GM12878 (cell line): ENCODE measurements around the gene ATP6V1A. TPM values are rescaled to one million over a fixed set of nuclear protein-coding genes. Genes with fewer than 3 reads are reported as not detected.
"Not testable (repeated sequence)": the region's sequence is repeated elsewhere in the genome, so short reads cannot be mapped to it uniquely, and the experiment has no call there.

ENCODE experiments used
- ATAC-seq: fragments of 200-7000 bp; cut with Tn5 transposase; 3 replicates; pipeline ENCODE4 v1.9.1; 2020; ENCODE audit warnings: mild to moderate bottlenecking, moderate library complexity
- BruUV-seq: library from RNA; stranded (reverse); fragments of 400-500 nt; replicated peaks from 2 replicates; lab custom pipeline; 2021; lab: Mats Ljungman, UMichigan
- CTCF ChIA-PET: fragments of 300-600 bp; sonication (Branson Sonifier 250); formaldehyde crosslinking; extraction: SDS; loops from one replicate; lab custom pipeline; 2021; ENCODE audit warnings: inconsistent platforms; lab: Yijun Ruan, JAX
- POLR2A ChIA-PET: fragments of 350-600 bp; formaldehyde crosslinking; extraction: SDS; loops from one replicate; lab custom pipeline; 2021; ENCODE audit warnings: inconsistent platforms; lab: Charles Lee
- RAD21 ChIA-PET: fragments of 300-600 bp; sonication (Branson Sonifier 250); formaldehyde crosslinking; loops from one replicate; lab custom pipeline; 2023; ENCODE audit warnings: antibody characterized with exemption; ENCODE audit not compliant: unreplicated experiment; lab: Charles Lee
- SMC1A ChIA-PET: fragments of 300-600 bp; sonication (Branson Sonifier 250); formaldehyde crosslinking; loops from one replicate; lab custom pipeline; 2023; ENCODE audit not compliant: unreplicated experiment, uncharacterized antibody; lab: Charles Lee
- DNase-seq: peaks from one replicate; pipeline ENCODE4 v3.0.0-alpha.2; 2011; ENCODE audit warnings: low read depth, low spot score
- FAIRE-seq: peaks from 3 replicates; lab custom pipeline; 2011; peaks lifted over from hg19 to GRCh38; lab: Jason Lieb, UNC
- H2AFZ ChIP-seq: 2 replicates; pipeline ENCODE4 v1.6.0; 2011; ENCODE audit warnings: low read depth, low read length, control low read depth; ENCODE audit not compliant: control insufficient read depth
- H3K27ac ChIP-seq: 2 replicates; pipeline ENCODE4 v1.5.1; 2011; ENCODE audit warnings: control low read depth; ENCODE audit not compliant: control insufficient read depth, insufficient read depth
- H3K27me3 ChIP-seq, 2 experiments: replicated peaks in 1 of 2; 2 replicates each; pipeline versions ENCODE4 v1.6.0 to v1.6.1; 2011; ENCODE audit warnings: low read length in 1 of 2; ENCODE audit not compliant: control insufficient read depth in 2 of 2, insufficient read depth in 2 of 2
- H3K36me3 ChIP-seq, 2 experiments: 2 replicates each; pipeline ENCODE4 v1.5.1; 2011; ENCODE audit warnings: low read length in 1 of 2; ENCODE audit not compliant: control insufficient read depth in 2 of 2, insufficient read depth in 2 of 2
- H3K4me1 ChIP-seq: 2 replicates; pipeline ENCODE4 v1.6.1; 2011; ENCODE audit warnings: mild to moderate bottlenecking, low read length, moderate library complexity, mixed read lengths; ENCODE audit not compliant: control insufficient read depth, insufficient read depth
- H3K4me2 ChIP-seq: 2 replicates; pipeline ENCODE4 v1.6.0; 2011; ENCODE audit warnings: control low read depth; ENCODE audit not compliant: control insufficient read depth, insufficient read depth
- H3K4me3 ChIP-seq: fragments of 200-600 bp; sonication (generic); 2 replicates; pipeline ENCODE4 v1.5.1; 2016
- H3K79me2 ChIP-seq: 2 replicates; pipeline ENCODE4 v1.6.0; 2011; ENCODE audit warnings: low read length; ENCODE audit not compliant: control insufficient read depth, insufficient read depth
- H3K9ac ChIP-seq: 2 replicates; pipeline ENCODE4 v1.8.0; 2011; ENCODE audit warnings: low read length, control low read depth, mixed read lengths; ENCODE audit not compliant: control insufficient read depth, insufficient read depth
- H3K9me3 ChIP-seq: replicated peaks from 3 replicates; pipeline ENCODE4 v1.5.1; 2011; ENCODE audit warnings: mild to moderate bottlenecking, low read length; ENCODE audit not compliant: control insufficient read depth, insufficient read depth
- H4K20me1 ChIP-seq: 2 replicates; pipeline ENCODE4 v1.6.0; 2011; ENCODE audit not compliant: control insufficient read depth, insufficient read depth
- WGBS: methylation state at CpG from one replicate; pipeline ENCODE4 v1.1.6; 2016; ENCODE audit warnings: low lambda C conversion rate; ENCODE audit not compliant: insufficient replicate concordance, insufficient coverage; ENCODE audit errors: missing lambda C conversion rate; 5-methylcytosine and 5-hydroxymethylcytosine counted together
- in situ Hi-C: fragments of 300-500 bp; cut with MboI; formaldehyde crosslinking; loops from 9 replicates; pipeline ENCODE4 v1.14.3; 2018; ENCODE audit warnings: mixed read lengths
- intact Hi-C: fragments of 100-400 bp; cut with micrococcal nuclease; formaldehyde crosslinking; loops from one replicate; pipeline ENCODE4 v1.14.2; 2022; ENCODE audit not compliant: unreplicated experiment
- polyA plus RNA-seq, 11 experiments: library from polyadenylated mRNA; depleted of rRNA in 4 of 11; unstranded in 6 of 11; stranded (reverse) in 5 of 11; fragments of >200 nt; fragmentation: Nextera tagmentation in 4 of 11; fragmentation: Illumina TruSeq in 1 of 11; extraction: Ambion mirVana in 4 of 11; extraction: Trizol in 1 of 11; gene quantifications; 1 replicate in 1 of 11; 2 replicates in 10 of 11; pipeline versions ENCODE4 v1.2.1 to v1.2.3, GENCODE V29; 2011 to 2016; ENCODE audit warnings: inconsistent platforms in 2 of 11, missing spikeins in 2 of 11, low read depth in 1 of 11
- total RNA-seq, 4 experiments: library from RNA; depleted of rRNA in 3 of 4; stranded (reverse); fragments of >200 nt in 3 of 4; fragmentation: Illumina TruSeq in 1 of 4; extraction: Trizol in 1 of 4; gene quantifications; 2 replicates each; pipeline versions ENCODE4 v1.2.1 to v1.2.3, GENCODE V29; 2013 to 2021

ATP6V1A gene
- total and polyA plus RNA-seq, 10 of the 15 experiments (the other 5 are each of a cell fraction or from before 2014, with no cell fraction given): 22.4 to 65.8 (median 47.7) TPM

DNA sequence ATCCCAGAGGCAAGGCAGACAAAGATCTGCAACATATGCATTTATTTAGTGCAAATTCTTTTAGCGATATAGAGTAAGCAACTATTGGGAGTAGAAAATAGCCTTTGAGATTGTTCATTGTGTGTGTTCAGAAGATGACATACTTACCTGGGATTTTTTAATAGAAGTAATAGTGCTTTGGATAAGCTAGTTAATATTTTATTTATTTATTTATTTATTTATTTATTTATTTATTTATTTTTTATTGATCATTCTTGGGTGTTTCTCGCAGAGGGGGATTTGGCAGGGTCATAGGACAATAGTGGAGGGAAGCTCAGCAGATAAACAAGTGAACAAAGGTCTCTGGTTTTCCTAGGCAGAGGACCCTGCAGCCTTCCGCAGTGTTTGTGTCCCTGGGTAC is 102.2 kb downstream of the ATP6V1A start:
- RAD21 ChIA-PET, POLR2A ChIA-PET, H2AFZ ChIP-seq, in situ Hi-C loops, H3K79me2 ChIP-seq, H3K36me3 ChIP-seq, H3K27ac ChIP-seq, SMC1A ChIA-PET, BruUV-seq, H3K9ac ChIP-seq, ATAC-seq, DNase-seq, H3K9me3 ChIP-seq, H3K4me1 ChIP-seq, H3K4me2 ChIP-seq, H3K4me3 ChIP-seq, FAIRE-seq, H3K27me3 ChIP-seq, H4K20me1 ChIP-seq: not testable (repeated sequence)
- 81% methylated on average over 2 of the region's 3 CpGs for WGBS
- intact Hi-C loops: loop anchor here (10.0 kb wide), 1 partner anchor 206 kb away; the partner anchor contains the start of genes CCDC191 and QTRT2
- CTCF ChIA-PET: interaction anchor here (1.6 kb wide), 1 partner anchor 113 kb away, joined by 3 read pairs; no protein-coding TSS in a partner anchor

DNA sequence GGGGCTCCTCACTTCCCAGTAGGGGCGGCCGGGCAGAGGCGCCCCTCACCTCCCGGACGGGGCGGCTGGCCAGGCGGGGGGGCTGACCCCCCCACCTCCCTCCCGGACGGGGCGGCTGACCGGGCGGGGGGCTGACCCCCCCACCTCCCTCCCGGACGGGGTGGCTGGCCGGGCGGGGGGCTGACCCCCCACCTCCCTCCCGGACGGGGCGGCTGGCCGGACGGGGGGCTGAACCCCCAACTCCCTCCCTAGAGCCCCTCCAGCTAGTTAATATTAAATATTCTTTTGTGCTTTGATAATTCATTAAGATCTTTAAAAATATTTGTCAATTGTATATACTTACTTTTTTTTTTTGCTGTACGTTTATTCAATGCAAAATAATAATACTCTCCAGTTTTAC is 103.0 kb downstream of the ATP6V1A start:
- SMC1A ChIA-PET: interaction anchor here (1.2 kb wide), 1 partner anchor 56 kb away, joined by 3 read pairs; no protein-coding TSS in a partner anchor
- RAD21 ChIA-PET, in situ Hi-C loops, H2AFZ ChIP-seq, H4K20me1 ChIP-seq, H3K4me2 ChIP-seq, H3K9ac ChIP-seq, ATAC-seq, H3K27ac ChIP-seq, BruUV-seq, H3K4me1 ChIP-seq, H3K4me3 ChIP-seq, H3K79me2 ChIP-seq, POLR2A ChIA-PET, H3K36me3 ChIP-seq, DNase-seq, H3K9me3 ChIP-seq, FAIRE-seq, H3K27me3 ChIP-seq: not testable (repeated sequence)
- WGBS: 27% methylated on average over 1 of the region's 22 CpGs
- CTCF ChIA-PET: interaction anchor here (1.6 kb wide), 1 partner anchor 114 kb away, joined by 3 read pairs; no protein-coding TSS in a partner anchor
- intact Hi-C loops: loop anchor here (10.0 kb wide), 1 partner anchor 205 kb away; the partner anchor contains the start of genes CCDC191 and QTRT2

DNA sequence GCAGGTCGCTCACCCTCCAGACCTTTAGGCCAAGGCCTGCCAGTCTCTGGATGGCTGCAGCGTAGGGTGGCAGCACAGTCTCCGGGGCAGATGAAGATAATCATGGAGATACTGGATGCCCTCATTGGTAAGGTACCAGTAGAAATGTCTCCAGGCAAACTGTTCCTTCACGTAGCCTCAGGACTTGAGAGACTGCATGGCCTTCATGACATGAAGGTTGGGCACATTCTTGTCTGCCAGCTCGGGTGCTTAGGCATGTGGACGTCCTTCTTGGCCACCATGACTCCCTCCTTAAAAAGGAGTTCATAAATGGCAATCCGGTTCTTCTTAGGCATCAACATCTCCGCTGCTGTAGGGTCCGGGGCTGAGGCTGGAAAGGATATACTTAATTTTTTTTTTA is 103.6 kb downstream of the ATP6V1A start:
- SMC1A ChIA-PET: interaction anchor here (1.2 kb wide), 1 partner anchor 55 kb away, joined by 3 read pairs; no protein-coding TSS in a partner anchor
- H3K9me3 ChIP-seq, H3K36me3 ChIP-seq, RAD21 ChIA-PET, intact Hi-C loops, H3K27ac ChIP-seq, BruUV-seq, H3K4me2 ChIP-seq, H3K79me2 ChIP-seq, H3K4me1 ChIP-seq, FAIRE-seq, H2AFZ ChIP-seq, ATAC-seq, H3K27me3 ChIP-seq, POLR2A ChIA-PET, H3K4me3 ChIP-seq, DNase-seq, CTCF ChIA-PET, H3K9ac ChIP-seq, H4K20me1 ChIP-seq, in situ Hi-C loops: not testable (repeated sequence)
- WGBS: 66% methylated on average over 9 of the region's 9 CpGs
